SKM-1 treated with dmso at 0.1 percent for 144 hours (cell line): ENCODE results near the gene BRD4.

Source experiments
- DNase-seq: peaks from one replicate; lab custom pipeline; 2025; ENCODE audit not compliant: unreplicated experiment; lab: John Stamatoyannopoulos, UW

Gene BRD4

GRCh38 chr19:15316498-15316897 lies 15.8 kb downstream of the BRD4 start:
- no peak for DNase-seq

- DNase-seq, result no peak
These were observed 17.2 kb downstream of the BRD4 start for GRCh38 chr19:15315101-15315500.

- DNase-seq, result no peak
These were observed 18.6 kb downstream of the BRD4 start for GRCh38 chr19:15313649-15314279.

- DNase-seq, result no peak
These were observed 25.2 kb downstream of the BRD4 start for GRCh38 chr19:15307169-15307568.

- no peak for DNase-seq
These were observed 26.6 kb downstream of the BRD4 start for GRCh38 chr19:15305582-15306334.

- DNase-seq, result no peak
These were observed 28.1 kb downstream of the BRD4 start for GRCh38 chr19:15304140-15304705.

GRCh38 chr19:15303105-15303780 lies 29.1 kb downstream of the BRD4 start:
- DNase-seq, result no peak

GRCh38 chr19:15300533-15301197 lies 31.7 kb downstream of the BRD4 start:
- DNase-seq, result no peak

GRCh38 chr19:15299568-15300409 lies 32.5 kb downstream of the BRD4 start:
- DNase-seq, result no peak

GRCh38 chr19:15298847-15299567 lies 33.3 kb downstream of the BRD4 start:
- no peak for DNase-seq

GRCh38 chr19:15297416-15298224 lies 34.7 kb downstream of the BRD4 start:
- no peak for DNase-seq

GRCh38 chr19:15296841-15297415 lies 35.4 kb downstream of the BRD4 start:
- no peak for DNase-seq

GRCh38 chr19:15296353-15296752 lies 36.0 kb downstream of the BRD4 start:
- no peak for DNase-seq

GRCh38 chr19:15294561-15294990 lies 37.8 kb downstream of the BRD4 start:
- no peak for DNase-seq

GRCh38 chr19:15293781-15294491 lies 38.4 kb downstream of the BRD4 start:
- DNase-seq, result no peak

- DNase-seq, result no peak
These were observed 39.3 kb downstream of the BRD4 start for GRCh38 chr19:15292847-15293582.

GRCh38 chr19:15292140-15292539 lies 40.2 kb downstream of the BRD4 start:
- DNase-seq, result no peak
